GM12891 (cell line): ENCODE results near the gene ADGRV1.

ENCODE experiments used
- POLR2A ChIP-seq: IDR thresholded peaks from 2 replicates; pipeline ENCODE4 v1.6.1; 2011; ENCODE audit warnings: low read depth, low read length, control low read depth
- POLR2AphosphoS5 ChIP-seq: IDR thresholded peaks from 2 replicates; pipeline ENCODE4 v1.6.1; 2011; ENCODE audit warnings: low read depth, low read length, control low read depth
- POU2F2 ChIP-seq: IDR thresholded peaks from 2 replicates; pipeline ENCODE4 v1.6.1; 2011; ENCODE audit warnings: low read depth, mild to moderate bottlenecking, control low read depth, low read length, moderate library complexity
- TAF1 ChIP-seq: IDR thresholded peaks from 2 replicates; pipeline ENCODE4 v1.6.1; 2011; ENCODE audit warnings: low read depth, low read length, control low read depth

- TF ChIP-seq POLR2AphosphoS5: no peak
- no peak for TF ChIP-seq POLR2A
- TF ChIP-seq TAF1: no peak
- TF ChIP-seq POU2F2: no peak
These were observed 539.9 kb downstream of the ADGRV1 start for GRCh38 chr5:91098541-91098940.
